ENCODE measurements around the gene IL27RA. TPM values are rescaled to one million over a fixed set of nuclear protein-coding genes. Genes with fewer than 3 reads are reported as not detected.

IL27RA gene
- total and polyA plus RNA-seq, 2 donors (not counting 3 experiments of a cell fraction or from before 2014, with no cell fraction given) = 1.6 to 4.5 TPM

- BruUV-seq (replicated peaks) = no TSS peak
- no peaks in the 10 kb centered on the region for H3K9me3 ChIP-seq (replicated peaks; ENCODE audit: control insufficient read depth, insufficient read depth, low read length)
- FAIRE-seq (no peak), DNase-seq (ENCODE audit: low read depth, low spot score) (no peak)
- no peaks in the 10 kb centered on the region for H3K79me2 ChIP-seq (ENCODE audit: control insufficient read depth, insufficient read depth, low read length)
- peaks cover 12% of the 10 kb centered on the region for H3K4me1 ChIP-seq (ENCODE audit: control insufficient read depth, extremely low read depth, insufficient read depth, low read length)
- H3K4me2 ChIP-seq (ENCODE audit: insufficient read depth, low read length) = peak overlapping the region; percentile 58
- dilution Hi-C loops (cut with MboI; ENCODE audit: extremely low pct_ligation_motif_present, low sequenced_read_pairs) = no loop called here
- ChIA-PET POLR2A (no interaction called here), CTCF (interaction anchor here (1.2 to 5.6 kb wide), 6 partner anchors 8 to 54 kb away, joined by 4 to 21 read pairs (median 4); partner anchors contain the start of genes ASF1B and MISP3)
- intact Hi-C loops (cut with micrococcal nuclease) = no loop called here
- H3K27me3 ChIP-seq (ENCODE audit: control insufficient read depth in 2 of 2, insufficient read depth in 2 of 2, low read length in 2 of 2) = no peaks in the 10 kb centered on the region
- H3K4me3 ChIP-seq (replicated peaks in 1 of 3; ENCODE audit: insufficient read depth in 1 of 3, low read depth in 1 of 3, low read length in 3 of 3) = no peak overlapping the region
- H4K20me1 ChIP-seq (replicated peaks; ENCODE audit: control insufficient read depth, extremely low read depth, insufficient read depth, low read length) = no peaks in the 10 kb centered on the region
- H3K9me1 ChIP-seq (replicated peaks; ENCODE audit: control insufficient read depth, extremely low read depth, insufficient read depth, low read length) = no peaks in the 10 kb centered on the region
- H3K36me3 ChIP-seq (ENCODE audit: control insufficient read depth in 2 of 2, extremely low read depth in 1 of 2, insufficient read depth in 2 of 2, low read length in 2 of 2) = no peaks in the 10 kb centered on the region
- no peak overlapping the region for H2AFZ ChIP-seq (ENCODE audit: low read depth, low read length)
- H3K9ac ChIP-seq (replicated peaks; ENCODE audit: extremely low read depth, insufficient read depth, low read length) = peak overlapping the region; percentile 73
- TF ChIP-seq JUN (IDR thresholded peaks at IDR 0.05; ENCODE audit: borderline replicate concordance, insufficient read depth, insufficient read length, low read depth) (no peak), CTCF (IDR thresholded peaks at IDR 0.05; ENCODE audit: extremely low read depth in 1 of 2, insufficient read depth in 1 of 2, low read depth in 1 of 2, low read length in 2 of 2) (no peak), GATA2 (IDR thresholded peaks at IDR 0.05; ENCODE audit: insufficient read depth, insufficient read length, low read depth, low read length) (no peak), MYC (IDR thresholded peaks at IDR 0.05; ENCODE audit: low read depth, low read length) (no peak), POLR2A (IDR thresholded peaks at IDR 0.05; ENCODE audit: low read depth, low read length) (no peak), POLR2AphosphoS5 (IDR thresholded peaks at IDR 0.05; ENCODE audit: insufficient read depth, low read depth, low read length) (no peak), FOS (IDR thresholded peaks at IDR 0.05; ENCODE audit: borderline replicate concordance, insufficient read depth, low read length) (no peak), EZH2 (IDR thresholded peaks at IDR 0.05; ENCODE audit: borderline replicate concordance, low read depth, low read length, severe bottlenecking) (no peak)
- TF ChIP-seq, protein P1, sequence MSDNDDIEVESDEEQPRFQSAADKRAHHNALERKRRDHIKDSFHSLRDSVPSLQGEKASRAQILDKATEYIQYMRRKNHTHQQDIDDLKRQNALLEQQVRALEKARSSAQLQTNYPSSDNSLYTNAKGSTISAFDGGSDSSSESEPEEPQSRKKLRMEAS (IDR thresholded peaks at IDR 0.05; ENCODE audit: insufficient read depth, insufficient read length) = no peak
- H3K27ac ChIP-seq (ENCODE audit: insufficient read depth, low read depth, low read length) = no peak overlapping the region
Observed at GRCh38 chr19:14082675-14082960, 51.1 kb downstream of the IL27RA start.

Data from endothelial cell of umbilical vein (primary cell).